Progenitor cell of endocrine pancreas (in vitro differentiated cells): ENCODE measurements around the gene ADGRF1. TPM values are rescaled to one million over a fixed set of nuclear protein-coding genes. Genes with fewer than 3 reads are reported as not detected.
"Not testable (repeated sequence)": the region's sequence is repeated elsewhere in the genome, so short reads cannot be mapped to it uniquely, and the experiment has no call there.

Experiments used
- DNase-seq: peaks from one replicate; pipeline ENCODE4 v3.0.0; 2021; ENCODE audit warnings: low spot score; ENCODE audit not compliant: unreplicated experiment
- H3K27ac Mint-ChIP-seq: 2 replicates; pipeline ENCODE4 v1.8.0; 2021; ENCODE audit warnings: mild to moderate bottlenecking, moderate library complexity, mixed read lengths
- H3K27me3 Mint-ChIP-seq: 2 replicates; pipeline ENCODE4 v1.8.0; 2021; ENCODE audit warnings: mixed read lengths
- H3K36me3 Mint-ChIP-seq: 2 replicates; pipeline ENCODE4 v1.8.0; 2022; ENCODE audit warnings: mixed read lengths; ENCODE audit not compliant: insufficient read depth
- H3K4me1 Mint-ChIP-seq: 2 replicates; pipeline ENCODE4 v1.8.0; 2021; ENCODE audit warnings: low read depth, mixed read lengths
- H3K4me3 Mint-ChIP-seq: 2 replicates; pipeline ENCODE4 v1.8.0; 2021; ENCODE audit warnings: low read depth, mild to moderate bottlenecking, moderate library complexity, mixed read lengths
- H3K9me3 Mint-ChIP-seq: 2 replicates; pipeline ENCODE4 v1.8.0; 2021; ENCODE audit warnings: low read depth, mixed read lengths
- CTCF ChIP-seq: fragments of 200-600 bp; sonication (generic); IDR thresholded peaks from one replicate; pipeline ENCODE4 v1.5.0; 2021; ENCODE audit warnings: antibody characterized with exemption, mild to moderate bottlenecking; ENCODE audit not compliant: unreplicated experiment
- total RNA-seq: library from RNA; stranded (reverse); gene quantifications from 2 replicates; pipeline ENCODE4 v1.2.1, GENCODE V29; 2021

ADGRF1 gene
- total RNA-seq, 1 donor from 2014 or later: 0.12 TPM

- no peak overlapping the region for H3K27ac Mint-ChIP-seq
- H3K4me3 Mint-ChIP-seq: no peak overlapping the region
- DNase-seq: no peak
- H3K9me3 Mint-ChIP-seq: peaks cover 3% of the 10 kb centered on the region
- TF ChIP-seq CTCF: no peak
- H3K4me1 Mint-ChIP-seq: peaks cover 4% of the 10 kb centered on the region
- H3K27me3 Mint-ChIP-seq: peaks cover 5% of the 10 kb centered on the region
- H3K36me3 Mint-ChIP-seq: no peaks in the 10 kb centered on the region
Observed at GRCh38 chr6:46993846-46994245, 48.3 kb downstream of the ADGRF1 start.

- not testable (repeated sequence) for H3K36me3 Mint-ChIP-seq, H3K27me3 Mint-ChIP-seq, H3K4me3 Mint-ChIP-seq, DNase-seq, H3K4me1 Mint-ChIP-seq, H3K9me3 Mint-ChIP-seq, H3K27ac Mint-ChIP-seq
Observed at GRCh38 chr6:46992391-46992790, 49.7 kb downstream of the ADGRF1 start.

- not testable (repeated sequence) for H3K27ac Mint-ChIP-seq, H3K4me1 Mint-ChIP-seq, H3K27me3 Mint-ChIP-seq, H3K4me3 Mint-ChIP-seq, DNase-seq, H3K9me3 Mint-ChIP-seq, H3K36me3 Mint-ChIP-seq
- peak; percentile 80 for TF ChIP-seq CTCF
Observed at GRCh38 chr6:46990818-46991510, 51.2 kb downstream of the ADGRF1 start.

GRCh38 chr6:46990031-46990644, 52.0 kb downstream of the ADGRF1 start:
- Mint-ChIP-seq H3K27me3 (peaks cover 6% of the 10 kb centered on the region), H3K9me3 (no peaks in the 10 kb centered on the region), H3K4me3 (no peak overlapping the region), H3K4me1 (no peaks in the 10 kb centered on the region), H3K27ac (no peak overlapping the region), H3K36me3 (no peaks in the 10 kb centered on the region)
- TF ChIP-seq CTCF: no peak
- DNase-seq: no peak

- H3K27ac Mint-ChIP-seq: no peak overlapping the region
- no peak for DNase-seq
- peaks cover 3% of the 10 kb centered on the region for H3K27me3 Mint-ChIP-seq
- no peaks in the 10 kb centered on the region for H3K36me3 Mint-ChIP-seq
- no peaks in the 10 kb centered on the region for H3K4me1 Mint-ChIP-seq
- H3K4me3 Mint-ChIP-seq: no peak overlapping the region
- no peak for TF ChIP-seq CTCF
- H3K9me3 Mint-ChIP-seq: no peaks in the 10 kb centered on the region
Observed at GRCh38 chr6:46989398-46989797, 52.7 kb downstream of the ADGRF1 start.

GRCh38 chr6:46985943-46986342, 56.2 kb downstream of the ADGRF1 start:
- no peak for DNase-seq
- TF ChIP-seq CTCF: no peak
- no peaks in the 10 kb centered on the region for H3K9me3 Mint-ChIP-seq
- peaks cover 17% of the 10 kb centered on the region for H3K4me1 Mint-ChIP-seq
- peaks cover 3% of the 10 kb centered on the region for H3K27me3 Mint-ChIP-seq
- H3K36me3 Mint-ChIP-seq: no peaks in the 10 kb centered on the region
- no peak overlapping the region for H3K4me3 Mint-ChIP-seq
- H3K27ac Mint-ChIP-seq: no peak overlapping the region
